MCF 10A (cell line): ENCODE data around the gene ZNF513. TPM values are rescaled to one million over a fixed set of nuclear protein-coding genes. Genes with fewer than 3 reads are reported as not detected.

ENCODE experiments used
- BruUV-seq: library from RNA; stranded (reverse); fragments of 400-500 nt; replicated peaks from 2 replicates; lab custom pipeline; 2021; lab: Mats Ljungman, UMichigan
- CTCF ChIA-PET: fragments of 300-600 bp; sonication (Branson Sonifier 250); formaldehyde crosslinking; extraction: SDS; loops from one replicate; lab custom pipeline; 2021; ENCODE audit warnings: antibody characterized with exemption, inconsistent platforms; lab: Yijun Ruan, JAX
- POLR2A ChIA-PET: fragments of 300-600, 350-650 bp; sonication (Branson Sonifier 250); formaldehyde crosslinking; extraction: SDS; loops from one replicate; lab custom pipeline; 2020; ENCODE audit warnings: antibody characterized with exemption, inconsistent platforms; lab: Yijun Ruan, JAX
- DNase-seq: peaks from one replicate; pipeline ENCODE4 v3.0.0-alpha.2; 2018; ENCODE audit not compliant: unreplicated experiment
- H3K27ac Mint-ChIP-seq: one replicate; pipeline ENCODE4 v1.8.0; 2022; ENCODE audit warnings: mild to moderate bottlenecking, low read depth, mixed read lengths; ENCODE audit not compliant: unreplicated experiment
- H3K27me3 Mint-ChIP-seq: one replicate; pipeline ENCODE4 v1.8.0; 2022; ENCODE audit warnings: mixed read lengths; ENCODE audit not compliant: insufficient read depth, unreplicated experiment
- H3K36me3 Mint-ChIP-seq: one replicate; pipeline ENCODE4 v1.8.0; 2022; ENCODE audit warnings: mild to moderate bottlenecking, moderate library complexity, mixed read lengths; ENCODE audit not compliant: insufficient read depth, unreplicated experiment
- H3K4me1 Mint-ChIP-seq: one replicate; pipeline ENCODE4 v1.8.0; 2022; ENCODE audit warnings: mixed read lengths; ENCODE audit not compliant: insufficient read depth, unreplicated experiment
- H3K4me3 Mint-ChIP-seq: one replicate; pipeline ENCODE4 v1.8.0; 2022; ENCODE audit warnings: mild to moderate bottlenecking, moderate library complexity, mixed read lengths; ENCODE audit not compliant: unreplicated experiment
- H3K9me3 Mint-ChIP-seq: one replicate; pipeline ENCODE4 v1.8.0; 2022; ENCODE audit warnings: mixed read lengths; ENCODE audit not compliant: unreplicated experiment
- CTCF ChIP-seq: fragments of 200-600 bp; IDR thresholded peaks from one replicate; pipeline ENCODE4 v1.8.0; 2022; ENCODE audit warnings: antibody characterized with exemption, mild to moderate bottlenecking; ENCODE audit not compliant: unreplicated experiment
- intact Hi-C: fragments of 100-400 bp; cut with micrococcal nuclease; formaldehyde crosslinking; loops from 2 replicates; pipeline ENCODE4 v1.14.1; 2022
- total RNA-seq: library from RNA; stranded (reverse); gene quantifications from 2 replicates; pipeline ENCODE4 v1.2.3, GENCODE V29; 2022

The ZNF513 gene
- total RNA-seq, 1 experiment from 2014 or later: 16.2 TPM

- H3K36me3 Mint-ChIP-seq: peaks cover 80% of the 10 kb centered on the region
- ChIA-PET POLR2A (interaction anchor here (0.6 to 5.6 kb wide), 11 partner anchors 9 to 400 kb away, joined by 3 to 114 read pairs (median 12); partner anchors contain the start of genes CCDC121, EIF2B4, GPN1 and GTF3C2), CTCF (interaction anchor here (0.6 to 2.9 kb wide), 5 partner anchors 8 to 869 kb away, joined by 3 to 14 read pairs (median 5); partner anchors contain the start of gene MPV17)
- TSS peak; percentile 13 for BruUV-seq
- H3K9me3 Mint-ChIP-seq: no peaks in the 10 kb centered on the region
- H3K4me1 Mint-ChIP-seq: peaks cover 16% of the 10 kb centered on the region
- DNase-seq: no peak
- no peaks in the 10 kb centered on the region for H3K27me3 Mint-ChIP-seq
- intact Hi-C loops: no loop called here
- peak overlapping the region; percentile 84 for H3K4me3 Mint-ChIP-seq
- TF ChIP-seq CTCF: no peak
- peak overlapping the region; percentile 93 for H3K27ac Mint-ChIP-seq
Observed at GRCh38 chr2:27379383-27379835, 1.1 kb downstream of the ZNF513 start.

DNA sequence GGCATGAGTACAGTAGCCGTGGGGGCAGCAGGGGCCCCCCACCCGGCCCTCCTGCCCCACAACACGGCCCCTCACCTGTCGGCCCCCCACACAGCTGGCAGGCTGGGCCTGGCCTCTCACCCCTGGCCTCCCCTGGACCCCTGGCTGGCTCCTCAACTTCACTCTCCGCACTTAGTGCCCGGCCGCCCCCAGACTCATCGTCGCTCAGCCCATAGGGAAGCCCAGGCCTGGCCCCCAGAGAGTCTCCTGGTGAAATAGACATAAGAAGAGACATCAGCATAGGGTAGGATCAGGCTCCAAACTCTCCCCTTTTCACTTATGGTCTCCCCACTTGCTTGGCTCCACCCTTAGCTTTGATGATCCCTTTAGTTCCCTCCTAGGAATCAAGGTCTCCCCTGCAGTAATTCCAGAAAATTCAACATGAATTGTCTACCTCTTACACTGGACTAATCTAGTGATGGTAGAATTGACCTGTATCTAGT, 1.7 kb downstream of the ZNF513 start:
- Mint-ChIP-seq H3K4me3 (peak overlapping the region; percentile 84), H3K27me3 (no peaks in the 10 kb centered on the region), H3K36me3 (peaks cover 81% of the 10 kb centered on the region), H3K27ac (peak overlapping the region; percentile 93), H3K4me1 (peaks cover 16% of the 10 kb centered on the region), H3K9me3 (no peaks in the 10 kb centered on the region)
- DNase-seq: no peak
- CTCF ChIA-PET: interaction anchor here (0.7 to 2.9 kb wide), 3 partner anchors 10 to 209 kb away, joined by 3 to 14 read pairs (median 5); partner anchors contain the start of gene MPV17
- intact Hi-C loops: no loop called here
- POLR2A ChIA-PET: interaction anchor here (0.6 to 5.6 kb wide), 8 partner anchors 9 to 400 kb away, joined by 3 to 114 read pairs (median 35); partner anchors contain the start of genes EIF2B4, GTF3C2, MPV17 and NRBP1
- TF ChIP-seq CTCF: no peak
- BruUV-seq: no TSS peak

- Mint-ChIP-seq H3K36me3 (peaks cover 84% of the 10 kb centered on the region), H3K9me3 (no peaks in the 10 kb centered on the region), H3K27me3 (no peaks in the 10 kb centered on the region), H3K27ac (peak overlapping the region; percentile 63), H3K4me1 (peaks cover 16% of the 10 kb centered on the region), H3K4me3 (no peak overlapping the region)
- no TSS peak for BruUV-seq
- CTCF ChIA-PET: interaction anchor here (0.6 to 2.9 kb wide), 3 partner anchors 57 to 364 kb away, joined by 3 to 14 read pairs (median 3); partner anchors contain the start of gene MPV17
- peak; percentile 24 for DNase-seq
- POLR2A ChIA-PET: interaction anchor here (0.7 to 5.6 kb wide), 6 partner anchors 8 to 56 kb away, joined by 3 to 114 read pairs (median 38); partner anchors contain the start of genes EIF2B4, GTF3C2, MPV17 and NRBP1
- peak; percentile 20 for TF ChIP-seq CTCF
- intact Hi-C loops: no loop called here
Observed at GRCh38 chr2:27378096-27378808, 2.3 kb downstream of the ZNF513 start.
